ENCODE measurements around the gene KICS2. TPM values are rescaled to one million over a fixed set of nuclear protein-coding genes. Genes with fewer than 3 reads are reported as not detected.

KICS2 gene
- 10 to 100 TPM in 4 of 6 donors, 1 to 10 TPM in 2; 6.0 to 16.6 (median 11.6) TPM for total RNA-seq

DNA sequence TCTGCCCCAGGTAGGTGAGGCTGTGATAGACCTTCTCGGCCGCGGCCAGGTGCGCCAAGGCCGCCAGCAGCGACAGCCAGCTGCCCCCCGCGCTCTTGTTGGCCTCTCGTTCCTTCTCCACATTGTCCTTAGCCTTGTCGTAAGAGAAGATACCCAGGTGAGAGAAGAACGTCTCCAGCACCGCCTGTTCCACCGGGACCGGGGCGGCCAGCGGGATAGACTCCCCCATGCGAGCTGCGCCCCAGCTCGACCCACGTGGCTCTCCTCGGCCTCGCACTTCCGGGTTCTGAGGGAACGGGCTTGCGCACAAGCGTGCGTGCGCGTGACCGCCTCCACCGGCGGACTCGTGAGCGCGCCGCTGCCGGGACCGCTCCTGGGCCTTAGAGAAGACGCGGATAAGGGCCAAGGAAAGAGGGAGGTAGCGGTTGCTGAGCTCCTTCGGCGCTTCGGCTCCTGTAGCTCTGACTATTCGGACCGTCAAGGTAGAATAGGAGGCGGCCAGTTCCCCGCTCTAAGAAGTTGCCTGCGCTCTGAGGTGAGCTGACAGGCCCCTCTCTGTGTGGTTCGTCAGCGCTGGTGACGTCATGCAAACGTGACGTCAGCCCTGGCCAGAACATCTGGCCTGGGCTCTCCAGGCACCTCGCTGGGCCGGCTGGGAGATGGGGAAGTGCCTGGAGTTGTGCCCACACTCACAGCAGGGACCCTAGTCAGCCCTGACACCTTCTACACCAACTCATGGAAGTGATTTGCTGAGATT lies at the start of gene KICS2:
Gene KICS2, minus strand, starts transcription at position 288 of the 757 bp plus-strand sequence. Its CDS starts 59 bp downstream, at position 229.
- 0% methylated on average over 2 to 49 of the region's 56 CpGs for WGBS, 2 donors
- no peaks in the 10 kb centered on the region for H3K9me3 ChIP-seq
- TF ChIP-seq POLR2AphosphoS5 (IDR thresholded peaks at IDR 0.05): peak; percentile 88 to 98
- peak; percentile 44 to 97 (median 79) for TF ChIP-seq POLR2A (IDR thresholded peaks at IDR 0.05)
- peak in 1 of 4 donors; percentile 32 for TF ChIP-seq EP300 (IDR thresholded peaks at IDR 0.05)
- TF ChIP-seq, protein P1, sequence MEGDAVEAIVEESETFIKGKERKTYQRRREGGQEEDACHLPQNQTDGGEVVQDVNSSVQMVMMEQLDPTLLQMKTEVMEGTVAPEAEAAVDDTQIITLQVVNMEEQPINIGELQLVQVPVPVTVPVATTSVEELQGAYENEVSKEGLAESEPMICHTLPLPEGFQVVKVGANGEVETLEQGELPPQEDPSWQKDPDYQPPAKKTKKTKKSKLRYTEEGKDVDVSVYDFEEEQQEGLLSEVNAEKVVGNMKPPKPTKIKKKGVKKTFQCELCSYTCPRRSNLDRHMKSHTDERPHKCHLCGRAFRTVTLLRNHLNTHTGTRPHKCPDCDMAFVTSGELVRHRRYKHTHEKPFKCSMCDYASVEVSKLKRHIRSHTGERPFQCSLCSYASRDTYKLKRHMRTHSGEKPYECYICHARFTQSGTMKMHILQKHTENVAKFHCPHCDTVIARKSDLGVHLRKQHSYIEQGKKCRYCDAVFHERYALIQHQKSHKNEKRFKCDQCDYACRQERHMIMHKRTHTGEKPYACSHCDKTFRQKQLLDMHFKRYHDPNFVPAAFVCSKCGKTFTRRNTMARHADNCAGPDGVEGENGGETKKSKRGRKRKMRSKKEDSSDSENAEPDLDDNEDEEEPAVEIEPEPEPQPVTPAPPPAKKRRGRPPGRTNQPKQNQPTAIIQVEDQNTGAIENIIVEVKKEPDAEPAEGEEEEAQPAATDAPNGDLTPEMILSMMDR (IDR thresholded peaks at IDR 0.05): peak in 4 of 6 experiments; percentile 17 to 33 (median 25)

DNA sequence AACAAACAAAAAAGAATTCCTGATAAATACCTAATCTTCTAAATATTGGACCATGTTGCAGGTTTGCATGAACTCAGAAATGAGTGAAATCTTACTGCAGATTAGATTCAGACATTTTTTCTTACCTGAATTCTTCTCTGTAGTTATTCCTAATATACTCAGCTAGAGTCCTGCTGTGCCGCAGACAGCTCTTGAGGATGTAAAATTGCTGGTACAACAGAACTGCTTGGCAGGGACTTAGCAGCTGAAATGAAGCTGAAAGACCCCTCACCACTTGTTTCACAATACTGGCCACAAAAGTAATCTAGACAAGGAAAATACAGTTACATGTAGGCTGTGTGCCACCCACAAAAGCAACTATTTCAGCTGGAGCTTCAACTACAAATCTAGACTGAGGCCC lies 48.3 kb upstream of the KICS2 start:
- Histone ChIP-seq H3K27me3 (no peaks in the 10 kb centered on the region), H3K4me1 (no peaks in the 10 kb centered on the region), H3K27ac (no peak overlapping the region), H3K4me3 (no peak overlapping the region), H3K36me3 (no peaks in the 10 kb centered on the region), H3K9me3 (no peaks in the 10 kb centered on the region)
- no peak for ATAC-seq (ENCODE audit: low FRiP score in 2 of 2)
- TF ChIP-seq EP300 (IDR thresholded peaks at IDR 0.05) (no peak), POLR2AphosphoS5 (IDR thresholded peaks at IDR 0.05) (no peak), POLR2A (IDR thresholded peaks at IDR 0.05) (no peak)
- TF ChIP-seq, protein P1 (IDR thresholded peaks at IDR 0.05): no peak
- 82 to 95% methylated on average over 1 of the region's 1 CpG for WGBS, 2 donors
- no peak for DNase-seq

More for the DNA sequence above, at the start of gene KICS2:
- no peaks in the 10 kb centered on the region for H3K27me3 ChIP-seq
- DNase-seq (peak; percentile 93 to 98), ATAC-seq (ENCODE audit: low FRiP score in 2 of 2) (peak; percentile 99)
- H3K36me3 ChIP-seq: no peaks in the 10 kb centered on the region
- peaks cover 3 to 13% (median 7%) of the 10 kb centered on the region in 4 donors for H3K4me1 ChIP-seq
- peak within 1 kb of the TSS; percentile 78 to 98 (median 86) for H3K4me3 ChIP-seq
- peak within 1 kb of the TSS; percentile 91 to 97 (median 93) for H3K27ac ChIP-seq

DNA sequence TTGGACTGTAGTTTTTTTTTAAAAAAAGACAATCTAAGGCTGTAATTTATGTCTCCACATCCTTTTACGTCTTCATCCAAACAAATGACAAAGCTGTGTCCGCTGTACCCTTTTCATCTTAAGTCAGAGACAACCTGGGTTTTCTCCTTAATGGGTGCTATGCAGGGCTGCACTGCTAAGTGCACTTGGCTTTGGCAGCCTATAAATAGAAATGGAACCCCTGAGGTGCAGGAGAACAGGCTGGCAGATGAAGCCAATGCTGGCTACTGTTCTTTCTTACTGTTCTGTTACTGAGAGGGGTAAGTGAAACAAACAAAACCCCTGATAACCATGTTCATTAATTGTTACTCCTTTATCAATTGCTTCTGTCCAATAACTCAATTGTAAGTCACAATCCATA lies 47.1 kb upstream of the KICS2 start:
- no peak overlapping the region for H3K27ac ChIP-seq
- no peaks in the 10 kb centered on the region for H3K36me3 ChIP-seq
- no peaks in the 10 kb centered on the region for H3K9me3 ChIP-seq
- WGBS, 2 donors: 68 to 78% methylated on average over 2 of the region's 2 CpGs
- ATAC-seq (ENCODE audit: low FRiP score in 2 of 2): no peak
- DNase-seq: no peak
- H3K4me3 ChIP-seq: no peak overlapping the region
- no peak for TF ChIP-seq EP300 (IDR thresholded peaks at IDR 0.05)
- no peak for TF ChIP-seq POLR2AphosphoS5 (IDR thresholded peaks at IDR 0.05)
- no peaks in the 10 kb centered on the region for H3K27me3 ChIP-seq
- H3K4me1 ChIP-seq: no peaks in the 10 kb centered on the region

DNA sequence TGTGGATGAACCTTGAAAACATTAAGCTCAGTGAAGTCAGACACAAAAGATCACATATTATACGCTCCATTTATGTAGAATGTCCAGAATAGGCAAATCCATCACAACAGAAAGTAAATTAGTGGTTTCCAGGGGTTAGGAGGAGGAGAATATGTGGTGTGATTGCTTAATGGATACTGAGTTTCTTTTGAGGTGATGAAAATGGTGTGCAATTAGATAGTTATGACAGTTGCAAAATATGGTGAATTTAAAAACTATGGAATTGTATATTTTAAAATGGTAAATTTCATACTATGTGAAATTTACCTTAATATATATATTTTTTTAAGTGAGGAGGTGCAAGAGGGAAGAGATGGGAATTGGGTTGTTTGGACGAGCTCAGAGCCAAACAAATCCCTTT lies 46.3 kb upstream of the KICS2 start:
- TF ChIP-seq POLR2AphosphoS5 (IDR thresholded peaks at IDR 0.05): no peak
- Histone ChIP-seq H3K9me3 (no peaks in the 10 kb centered on the region), H3K36me3 (no peaks in the 10 kb centered on the region), H3K4me1 (no peaks in the 10 kb centered on the region), H3K27ac (no peak overlapping the region), H3K4me3 (no peak overlapping the region), H3K27me3 (no peaks in the 10 kb centered on the region)
- DNase-seq (no peak), ATAC-seq (ENCODE audit: low FRiP score in 2 of 2) (no peak)
- 43 to 49% methylated on average over 2 of the region's 2 CpGs for WGBS, 2 donors

DNA sequence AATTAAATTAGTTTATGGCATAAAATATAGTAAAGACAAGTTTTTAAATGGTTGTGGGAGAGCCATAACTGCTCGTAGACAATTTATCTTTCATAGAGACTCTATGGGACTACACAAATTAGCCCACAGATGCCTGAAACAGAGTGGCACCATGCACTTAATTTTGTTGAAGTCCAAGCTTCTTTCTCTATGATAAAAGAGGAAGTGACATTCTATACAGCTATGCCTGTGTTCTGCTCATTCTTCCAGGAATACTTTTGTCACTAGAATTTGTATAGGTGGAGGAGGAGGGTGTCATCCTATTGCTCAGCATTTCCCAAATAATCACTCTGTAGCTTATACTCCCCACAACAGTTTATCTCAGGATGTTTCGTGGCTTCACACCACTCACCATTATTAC lies 43.7 kb upstream of the KICS2 start:
- no peaks in the 10 kb centered on the region for H3K4me1 ChIP-seq
- whole genome bisulfite sequencing, 2 donors: 79 to 84% methylated on average over 2 of the region's 2 CpGs
- H3K27ac ChIP-seq: no peak overlapping the region
- DNase-seq (no peak), ATAC-seq (ENCODE audit: low FRiP score in 2 of 2) (no peak)
- H3K4me3 ChIP-seq: no peak overlapping the region
- H3K36me3 ChIP-seq: no peaks in the 10 kb centered on the region
- H3K27me3 ChIP-seq: no peaks in the 10 kb centered on the region
- no peak for TF ChIP-seq POLR2A (IDR thresholded peaks at IDR 0.05)
- no peak for TF ChIP-seq EP300 (IDR thresholded peaks at IDR 0.05)
- TF ChIP-seq, protein P1 (IDR thresholded peaks at IDR 0.05): no peak
- no peak for TF ChIP-seq POLR2AphosphoS5 (IDR thresholded peaks at IDR 0.05)
- H3K9me3 ChIP-seq: no peaks in the 10 kb centered on the region

DNA sequence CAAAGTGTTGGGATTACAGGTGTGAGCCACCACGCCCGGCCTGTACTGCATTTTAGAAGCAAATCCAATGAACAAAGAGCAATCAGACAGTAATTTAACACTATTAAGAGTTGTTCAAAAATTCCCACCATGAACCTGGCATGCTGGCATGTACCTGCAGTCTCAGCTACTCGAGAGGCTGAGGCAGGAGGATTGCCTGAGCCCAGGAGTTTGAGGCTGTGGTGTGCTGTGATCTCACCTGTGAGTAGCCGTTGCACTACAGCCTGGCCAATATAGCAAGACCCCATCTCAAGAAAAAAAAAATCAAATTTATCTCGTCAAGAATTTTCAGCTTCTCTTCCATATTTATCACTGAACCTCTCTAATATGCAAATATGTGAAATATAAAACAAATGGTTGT lies 39.7 kb upstream of the KICS2 start:
- Histone ChIP-seq H3K27me3 (no peaks in the 10 kb centered on the region), H3K27ac (no peak overlapping the region), H3K4me1 (no peaks in the 10 kb centered on the region), H3K9me3 (no peaks in the 10 kb centered on the region), H3K36me3 (no peaks in the 10 kb centered on the region), H3K4me3 (no peak overlapping the region)
- WGBS, 2 donors: 88 to 89% methylated on average over 5 of the region's 5 CpGs
- DNase-seq (no peak), ATAC-seq (ENCODE audit: low FRiP score in 2 of 2) (no peak)
- TF ChIP-seq EP300 (IDR thresholded peaks at IDR 0.05): no peak
- TF ChIP-seq, protein P1 (IDR thresholded peaks at IDR 0.05): no peak
- no peak for TF ChIP-seq POLR2A (IDR thresholded peaks at IDR 0.05)
- TF ChIP-seq POLR2AphosphoS5 (IDR thresholded peaks at IDR 0.05): no peak

Data from upper lobe of left lung (tissue), 6 donors.